EL (cell line): ENCODE results near the gene HMSD.

Experiments used
- DNase-seq: peaks from one replicate; pipeline ENCODE4 v3.0.0-alpha.2; 2016

The HMSD gene

DNA sequence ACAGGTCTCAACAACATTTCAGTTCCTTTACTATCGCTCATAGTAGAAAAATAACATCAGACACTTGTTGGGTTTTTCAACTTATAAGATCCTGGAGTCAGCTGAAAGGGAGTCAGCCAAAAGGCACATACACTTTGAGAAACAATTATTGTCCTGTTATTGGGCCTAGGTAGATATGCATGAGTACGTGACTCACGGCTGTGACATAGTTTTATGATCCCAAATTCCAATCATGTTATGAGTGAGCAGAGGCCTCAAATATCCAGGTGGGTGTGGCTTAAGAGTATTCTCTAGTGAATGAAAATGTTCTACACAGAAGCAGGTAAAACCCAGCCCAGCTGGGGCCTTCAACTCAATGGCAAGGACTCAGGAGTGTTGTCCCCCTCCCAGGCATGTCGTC, 47.9 kb downstream of the HMSD start:
- peak; percentile 40 for DNase-seq

DNA sequence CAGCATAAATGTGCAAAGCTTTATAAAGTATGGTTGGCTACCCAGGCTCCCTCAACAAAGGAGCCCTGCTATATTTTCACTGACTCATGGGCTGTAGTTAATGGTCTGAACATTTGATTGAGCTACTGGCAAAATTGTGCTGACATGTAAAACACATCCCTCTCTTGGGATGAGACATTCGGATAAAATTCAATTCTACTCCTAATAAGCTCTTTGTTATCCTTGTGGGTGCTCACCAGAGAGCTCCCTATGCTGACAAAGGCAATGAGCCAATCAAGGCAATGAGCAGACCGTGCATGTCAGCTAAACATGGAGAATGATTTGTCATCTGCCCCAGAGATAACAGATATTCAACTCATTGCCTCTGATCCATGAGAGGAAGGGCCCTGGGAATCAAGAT, 48.5 kb downstream of the HMSD start:
- DNase-seq, result peak; percentile 46

DNA sequence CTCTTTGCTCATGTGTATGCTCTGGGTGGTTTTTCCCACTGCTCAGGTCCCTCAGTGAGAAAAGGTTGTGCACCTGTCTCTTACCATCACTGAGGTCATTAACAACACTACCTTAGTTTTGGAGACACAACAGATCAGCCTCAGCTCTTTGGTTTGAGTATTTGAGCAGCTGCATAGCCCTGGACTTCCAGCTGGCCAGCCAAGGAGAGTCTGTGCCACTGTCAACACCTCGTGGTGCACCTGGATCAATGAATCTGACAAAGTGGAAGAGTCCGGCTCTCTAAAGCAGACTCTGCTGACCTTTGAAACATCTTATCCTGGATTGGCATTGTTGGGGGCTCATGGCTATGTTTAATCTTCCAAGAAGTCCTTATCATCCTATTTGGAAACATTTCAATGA, 50.8 kb downstream of the HMSD start:
- no peak for DNase-seq

DNA sequence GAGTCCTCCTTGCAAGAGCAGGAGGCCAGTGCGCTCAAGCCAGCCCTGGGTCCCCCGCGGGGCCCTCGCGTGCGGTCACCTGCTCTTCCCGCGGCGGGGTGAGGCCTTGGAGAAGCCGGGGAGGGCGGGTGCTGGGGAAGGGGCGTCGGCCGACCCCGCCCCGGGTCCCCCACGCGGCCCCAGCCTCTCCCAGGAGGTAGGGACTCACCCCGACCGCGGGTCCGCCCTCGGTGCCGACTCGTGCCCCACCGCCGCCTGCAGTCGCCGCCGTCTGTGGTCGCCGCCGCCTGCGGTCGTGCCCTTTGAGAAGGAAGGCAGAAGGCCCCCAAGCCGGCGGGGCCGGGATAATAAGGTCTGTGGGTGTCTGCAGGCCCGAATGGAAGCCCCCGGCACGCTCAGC, 53.5 kb downstream of the HMSD start:
- no peak for DNase-seq

DNA sequence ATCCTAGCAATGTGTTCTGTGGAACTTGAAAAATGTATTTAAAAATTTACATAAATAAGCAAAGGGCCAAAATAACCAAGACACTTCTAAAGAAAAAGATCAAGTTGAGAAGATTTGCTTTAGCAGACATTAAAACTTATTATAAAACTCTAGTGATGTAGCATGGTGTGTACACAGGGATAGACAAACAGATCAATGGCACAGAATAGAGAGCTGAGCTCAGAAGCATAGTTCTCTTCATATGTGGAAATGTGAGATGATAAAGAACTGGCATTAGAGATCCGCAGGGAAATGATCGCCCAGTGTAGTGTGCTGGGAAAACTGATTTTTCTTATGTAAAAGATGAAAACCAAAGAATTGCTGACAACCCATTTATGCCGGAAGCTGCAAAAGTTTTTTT, 60.2 kb downstream of the HMSD start:
- DNase-seq, result no peak
